ENCODE measurements around the gene CC2D1A.

CC2D1A gene

DNA sequence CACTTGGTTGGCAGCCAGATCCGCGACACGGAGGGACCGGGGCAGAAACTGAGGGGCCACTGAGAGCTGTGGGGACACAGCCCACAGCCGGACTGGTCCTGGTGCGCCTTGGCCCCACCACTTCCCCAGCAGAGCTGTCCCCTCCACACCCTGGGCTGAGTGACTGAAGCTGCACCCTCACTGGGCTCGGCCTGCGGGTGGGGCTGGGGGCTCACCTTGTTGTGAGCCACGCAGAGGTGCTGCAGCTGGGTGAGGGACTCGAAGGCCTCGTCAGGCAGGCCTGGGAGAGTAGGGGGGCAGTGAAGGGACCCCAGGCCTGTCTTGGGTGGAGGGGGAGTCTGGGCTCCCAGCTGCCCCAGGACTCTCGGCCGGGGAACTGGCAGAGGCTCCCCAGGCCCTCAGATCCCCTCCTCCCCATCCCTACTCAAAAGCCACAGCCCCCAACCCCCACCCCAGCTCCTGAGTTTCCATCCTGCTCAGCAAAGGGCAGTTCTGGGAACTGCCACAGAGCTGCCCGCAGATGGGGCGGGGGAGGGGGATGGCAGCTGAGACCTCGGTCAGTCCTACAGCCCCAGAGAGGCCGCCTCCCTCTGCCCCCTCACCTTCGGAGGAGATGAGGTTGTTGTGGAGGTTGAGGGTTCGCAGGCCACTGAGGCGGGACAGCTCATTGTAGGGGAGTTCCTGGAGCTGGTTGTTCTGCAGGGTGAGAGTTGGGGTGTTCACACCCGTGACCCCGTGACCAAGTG lies 29.9 kb downstream of the CC2D1A start:
- DNase-seq (ENCODE audit: low read depth in 2 of 2), result no peak

- DNase-seq (ENCODE audit: low read depth in 2 of 2), result no peak
Measured at GRCh38 chr19:13937479-13938300, 31.7 kb downstream of the CC2D1A start.

DNA sequence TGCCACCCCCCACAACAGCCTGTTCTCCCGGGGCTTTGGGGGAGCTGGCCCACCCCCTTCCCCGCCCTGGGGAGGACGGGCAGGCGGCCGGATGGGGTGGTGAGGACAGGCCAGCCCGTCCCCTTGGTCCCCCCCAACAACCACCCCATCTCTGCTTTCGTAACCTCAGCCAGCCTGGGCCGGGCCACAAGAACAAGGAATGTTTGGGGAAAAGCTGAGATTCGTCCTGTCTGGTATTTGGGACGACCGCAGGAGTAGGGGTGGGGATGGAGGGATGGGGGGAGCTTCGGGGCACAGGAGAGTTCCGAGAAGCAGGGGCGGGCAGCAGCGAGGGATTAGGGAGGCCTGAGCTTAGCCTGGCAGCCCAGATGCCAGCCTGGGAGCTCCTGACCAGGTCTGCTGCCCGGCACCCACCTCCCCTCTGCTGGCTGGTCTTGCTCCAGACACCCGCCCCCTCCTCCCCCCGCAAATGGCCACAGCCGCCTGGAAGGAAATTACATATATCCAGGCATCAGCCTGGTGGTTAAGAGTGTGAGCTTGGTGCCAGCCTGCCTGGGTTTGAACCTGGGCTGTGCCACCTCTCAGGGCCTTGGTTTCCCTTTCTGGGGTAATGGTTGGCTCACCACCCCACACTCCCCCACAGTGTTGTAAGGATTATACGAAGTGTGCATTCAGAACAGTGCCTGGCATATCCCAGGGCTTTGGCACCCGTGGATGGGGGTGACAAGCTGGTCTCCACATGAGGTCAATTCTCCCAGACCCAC lies 32.5 kb downstream of the CC2D1A start, which contains the start of gene PODNL1:
PODNL1 (minus strand) TSS at position 117 of the 764 bp plus-strand sequence. CDS start 236 bp downstream, outside the sequence.
- DNase-seq (ENCODE audit: low read depth in 2 of 2), result no peak

DNA sequence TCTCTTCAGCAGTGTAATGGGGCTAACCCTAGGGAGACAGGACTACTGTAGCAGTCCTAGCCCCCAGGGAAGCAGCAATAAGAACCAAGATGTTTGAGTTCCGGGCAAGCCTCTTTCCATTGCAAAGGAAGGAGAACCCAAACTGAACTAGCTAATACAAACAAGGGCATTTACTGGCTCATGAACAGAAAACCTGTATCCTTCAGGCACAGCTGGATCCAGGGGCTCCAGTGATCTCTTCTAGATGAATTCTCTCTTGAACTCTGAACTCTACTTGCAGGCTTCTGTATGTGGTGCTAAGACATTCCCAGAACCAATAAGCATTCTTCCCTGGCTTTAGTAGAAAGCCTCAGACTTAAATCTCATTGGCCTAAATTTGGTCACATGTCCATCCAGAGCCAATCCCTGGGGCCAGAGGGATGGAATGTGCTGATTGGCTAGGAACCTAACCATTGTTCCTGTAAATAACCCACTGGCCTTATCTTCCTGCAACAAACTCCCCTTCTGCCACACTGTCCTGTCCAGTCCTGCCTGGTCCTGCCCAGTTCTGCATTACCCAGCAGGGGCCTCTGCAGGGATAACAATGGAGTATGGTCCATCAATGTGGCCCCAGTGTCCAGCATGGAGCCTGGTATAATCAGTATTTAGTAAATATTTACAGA lies 36.2 kb downstream of the CC2D1A start:
- DNase-seq (ENCODE audit: low read depth in 2 of 2), result no peak

- DNase-seq (ENCODE audit: low read depth in 2 of 2), result no peak
Measured at GRCh38 chr19:13946414-13946813, 40.4 kb downstream of the CC2D1A start.

DNA sequence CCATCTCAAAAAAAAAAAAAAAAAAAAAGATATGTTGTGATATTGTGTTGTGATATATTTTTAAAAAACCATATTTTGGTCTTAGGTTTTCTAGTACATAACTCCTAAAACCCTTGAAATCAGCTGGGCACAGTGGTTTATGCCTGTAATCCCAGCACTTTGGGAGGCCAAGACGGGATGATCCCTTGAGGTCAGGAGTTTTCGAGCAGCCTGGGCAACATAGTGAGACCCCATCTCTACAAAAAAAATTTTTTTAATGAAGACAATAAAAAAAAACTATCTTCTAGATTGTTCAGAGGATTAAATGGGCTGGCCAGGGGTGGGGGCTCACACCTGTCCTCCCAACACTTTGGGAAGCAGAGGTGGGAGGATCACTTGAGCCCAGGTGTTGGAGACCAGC lies 45.0 kb downstream of the CC2D1A start:
- DNase-seq (ENCODE audit: low read depth in 2 of 2), result no peak

- DNase-seq (ENCODE audit: low read depth in 2 of 2), result no peak
Measured at GRCh38 chr19:13951799-13952153, 45.8 kb downstream of the CC2D1A start.

GRCh38 chr19:13952154-13952930 lies 46.3 kb downstream of the CC2D1A start, which contains the start of gene DCAF15:
DCAF15 (plus strand) TSS chr19:13952509; CDS start chr19:13952513, 4 bp downstream.
- DNase-seq (ENCODE audit: low read depth in 2 of 2), result peak; percentile 98 to 99

DNA sequence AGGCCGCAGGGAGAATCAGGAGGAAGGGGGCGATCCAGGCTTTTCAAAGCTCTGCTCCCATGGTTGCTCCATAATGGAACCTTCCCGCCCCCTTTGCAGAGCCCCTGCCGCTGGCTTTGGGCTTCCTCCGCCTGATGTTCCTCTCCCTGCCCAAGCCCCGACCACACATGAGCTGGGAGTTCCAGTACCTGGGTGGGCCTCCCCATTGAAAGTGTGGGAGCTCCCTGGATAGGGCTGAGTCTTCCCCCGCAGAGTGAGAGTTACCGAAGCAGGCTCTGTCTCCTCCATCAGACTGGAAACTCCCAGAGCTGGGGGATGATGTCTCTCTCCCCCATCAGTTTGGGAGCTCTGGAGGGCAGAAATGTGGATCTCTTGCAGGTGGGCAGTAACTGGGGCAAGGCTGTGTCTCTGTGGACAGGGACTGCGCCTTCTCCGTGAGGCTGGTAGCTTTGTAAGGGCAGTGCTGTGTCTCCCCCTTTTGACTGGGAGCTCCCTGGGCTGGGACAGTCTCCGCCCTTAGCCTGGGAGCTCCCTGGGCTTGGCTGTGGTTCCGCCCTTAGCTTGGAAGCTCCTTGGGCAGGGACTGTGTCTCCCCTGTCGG lies 47.0 kb downstream of the CC2D1A start:
- DNase-seq (ENCODE audit: low read depth in 2 of 2), result no peak

GRCh38 chr19:13954185-13954584 lies 48.2 kb downstream of the CC2D1A start:
- no peak for DNase-seq (ENCODE audit: low read depth in 2 of 2)

DNA sequence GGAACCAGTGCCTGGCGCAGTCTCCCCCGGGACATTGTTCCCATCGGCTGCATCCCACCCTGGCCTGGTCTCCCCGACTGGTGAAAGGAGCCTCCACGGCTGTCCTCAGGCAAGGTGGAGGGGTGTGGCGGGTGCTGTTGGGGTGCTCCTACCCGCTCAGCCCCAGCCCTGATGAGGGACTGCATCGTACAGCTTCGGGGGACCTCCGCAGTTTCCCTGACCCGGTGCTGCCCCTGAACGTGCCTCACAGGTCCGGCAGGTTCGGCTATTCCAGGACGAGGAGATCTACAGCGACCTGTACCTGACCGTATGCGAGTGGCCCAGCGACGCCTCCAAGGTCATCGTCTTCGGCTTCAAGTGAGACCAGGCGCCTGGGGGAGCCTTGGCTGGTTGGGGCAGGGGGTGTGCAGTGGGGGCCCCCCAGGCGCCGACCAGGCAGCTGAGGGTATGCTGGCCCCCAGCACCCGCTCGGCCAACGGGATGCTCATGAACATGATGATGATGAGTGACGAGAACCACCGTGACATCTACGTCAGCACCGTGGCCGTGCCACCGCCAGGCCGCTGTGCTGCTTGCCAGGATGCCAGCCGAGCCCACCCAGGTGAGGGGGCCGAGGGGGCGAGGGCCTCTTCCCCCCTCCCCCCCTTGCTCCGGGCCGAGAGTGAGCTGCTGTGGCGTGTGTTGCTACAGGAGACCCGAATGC lies 49.8 kb downstream of the CC2D1A start:
- no peak for DNase-seq (ENCODE audit: low read depth in 2 of 2)

DNA sequence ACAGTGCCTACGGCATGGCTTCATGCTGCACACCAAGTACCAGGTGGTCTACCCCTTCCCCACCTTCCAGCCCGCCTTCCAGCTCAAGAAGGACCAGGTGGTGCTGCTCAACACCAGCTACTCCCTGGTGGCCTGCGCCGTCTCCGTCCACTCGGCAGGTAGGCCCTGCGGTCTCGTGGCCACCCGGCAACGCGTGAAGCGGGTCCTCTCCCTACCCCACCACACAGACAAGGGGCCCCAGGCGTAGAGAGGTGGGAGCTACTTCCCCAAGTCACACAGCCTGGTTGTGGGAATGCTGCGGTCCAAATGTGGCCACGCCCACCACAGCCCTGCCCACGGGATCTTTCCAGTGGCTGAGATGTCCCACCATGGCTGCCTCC lies 50.4 kb downstream of the CC2D1A start:
- no peak for DNase-seq (ENCODE audit: low read depth in 2 of 2)

DNA sequence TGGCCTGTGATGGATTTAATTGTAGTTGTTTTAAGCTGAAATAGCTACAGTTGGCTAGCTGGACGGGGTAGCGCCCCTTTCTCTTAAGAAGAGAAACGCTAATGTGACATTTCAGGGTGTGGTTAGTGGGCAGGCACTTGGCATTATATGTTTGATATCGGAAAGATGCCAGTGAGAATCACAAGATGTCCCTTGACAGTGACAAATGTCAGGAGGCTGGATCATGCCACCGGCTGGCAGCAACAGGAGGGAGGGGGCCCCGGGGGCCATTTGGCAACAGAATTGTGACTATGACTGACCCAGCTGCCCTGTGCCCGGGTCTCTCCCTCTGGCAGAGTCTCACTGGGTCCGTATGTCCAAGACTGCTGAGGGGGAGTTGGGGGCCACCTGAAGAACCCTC lies 51.0 kb downstream of the CC2D1A start:
- no peak for DNase-seq (ENCODE audit: low read depth in 2 of 2)

DNA sequence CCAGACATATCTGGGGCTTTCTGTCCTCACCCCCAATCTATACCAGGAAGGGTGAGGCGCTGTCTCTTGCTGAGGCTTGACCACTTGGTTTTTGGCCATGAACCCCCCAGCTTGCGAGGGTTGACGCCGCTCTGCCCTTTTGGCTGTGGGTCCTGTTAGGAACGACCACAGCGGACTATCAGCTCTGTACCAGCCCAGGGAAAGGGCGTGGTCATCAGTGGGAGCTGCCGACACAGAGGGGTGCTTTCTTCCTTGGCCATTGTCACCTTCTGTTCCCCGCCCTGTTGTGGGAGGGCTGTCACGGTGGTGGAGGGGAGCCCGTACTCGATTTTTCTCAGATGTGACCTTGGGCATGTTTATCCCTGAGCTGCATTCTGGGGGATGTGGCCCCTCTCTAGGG lies 52.0 kb downstream of the CC2D1A start:
- DNase-seq (ENCODE audit: low read depth in 2 of 2), result no peak

GRCh38 chr19:13959141-13959961 lies 53.4 kb downstream of the CC2D1A start:
- no peak for DNase-seq (ENCODE audit: low read depth in 2 of 2)

DNA sequence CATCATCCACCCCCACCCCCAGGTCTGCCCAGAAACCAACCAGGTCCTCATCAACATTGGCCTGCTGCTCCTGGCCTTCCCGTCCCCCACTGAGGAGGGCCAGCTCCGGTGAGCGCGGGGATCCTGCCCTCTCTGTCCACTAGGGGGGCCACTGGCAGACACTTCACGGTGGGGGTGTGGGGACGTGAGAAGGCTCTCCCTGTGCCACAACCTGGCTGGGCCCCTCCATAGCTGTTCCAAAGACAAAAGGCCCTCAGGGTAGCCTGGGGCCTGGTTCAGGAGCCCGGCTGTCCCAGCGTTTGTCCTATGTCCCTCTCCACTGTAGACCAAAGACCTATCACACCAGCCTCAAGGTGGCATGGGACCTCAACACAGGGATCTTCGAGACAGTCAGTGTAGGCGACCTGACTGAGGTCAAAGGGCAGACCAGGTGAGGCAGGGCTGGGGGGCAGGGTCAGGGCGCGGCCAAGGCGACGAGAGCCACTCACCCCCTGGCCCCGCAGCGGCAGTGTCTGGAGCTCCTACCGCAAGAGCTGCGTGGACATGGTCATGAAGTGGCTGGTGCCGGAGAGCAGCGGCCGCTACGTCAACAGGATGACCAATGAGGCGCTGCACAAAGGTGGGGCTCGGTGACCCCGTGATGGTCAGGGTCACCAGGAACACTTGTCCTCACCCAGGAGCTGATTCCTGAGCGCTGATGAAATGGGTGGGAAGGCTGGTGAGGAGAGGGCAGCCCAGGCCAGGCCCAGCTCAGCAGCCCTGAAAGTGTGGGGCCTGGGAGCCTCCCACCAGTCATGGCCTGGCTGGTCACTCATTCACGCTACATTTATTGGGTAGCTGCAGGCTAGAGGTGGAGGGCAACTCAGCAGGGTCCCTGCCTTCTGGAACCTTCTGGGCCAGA lies 54.2 kb downstream of the CC2D1A start:
- no peak for DNase-seq (ENCODE audit: low read depth in 2 of 2)

GRCh38 chr19:13960863-13961784 lies 55.1 kb downstream of the CC2D1A start:
- no peak for DNase-seq (ENCODE audit: low read depth in 2 of 2)

All from stimulated activated CD8-positive, alpha-beta memory T cell treated with anti-CD3 and anti-CD28 coated beads, Interleukin-15, amount 100 ng/mL, for 48 hours (primary cell).